Left colon (tissue), 2 donors: Measurements from ENCODE around the gene CIRBP. TPM values are rescaled to one million over a fixed set of nuclear protein-coding genes. Genes with fewer than 3 reads are reported as not detected.

Experiments
- ATAC-seq: fragments of 200-7000 bp; cut with Tn5 transposase; one replicate; pipeline ENCODE4 v1.9.1; 2020; ENCODE audit warnings: mild to moderate bottlenecking, moderate library complexity
- DNase-seq, 2 donors: peaks; one replicate each; pipeline ENCODE4 v3.0.0-alpha.2; 2020
- intact Hi-C, 2 donors: fragments of 100-400 bp; cut with DNase I in 1 of 2; cut with micrococcal nuclease in 1 of 2; formaldehyde crosslinking; loops; one replicate each; pipeline versions ENCODE4 v1.11.2 to v1.14.0; 2022; cut with DNase I, micrococcal nuclease
- total RNA-seq, 2 donors: library from RNA; stranded (reverse); fragmentation: NEBNext Ultra II Directional; extraction: Animal tissue kit (Norgen Biotek cat#: 25700); gene quantifications; one replicate each; pipeline ENCODE4 v1.2.1, GENCODE V29; 2021
- donor health status: DM: no; HTN: no; CAD: no.
- donor health status: DM: yes; HTN: yes; CAD: no.

CIRBP gene
- total RNA-seq, 2 donors from 2014 or later, result 220 to 267 TPM

- DNase-seq, result no peak
- ATAC-seq, result no peak
- intact Hi-C loops, result no loop called here
These were observed 3.5 kb downstream of the CIRBP start for GRCh38 chr19:1272423-1273262.

DNA sequence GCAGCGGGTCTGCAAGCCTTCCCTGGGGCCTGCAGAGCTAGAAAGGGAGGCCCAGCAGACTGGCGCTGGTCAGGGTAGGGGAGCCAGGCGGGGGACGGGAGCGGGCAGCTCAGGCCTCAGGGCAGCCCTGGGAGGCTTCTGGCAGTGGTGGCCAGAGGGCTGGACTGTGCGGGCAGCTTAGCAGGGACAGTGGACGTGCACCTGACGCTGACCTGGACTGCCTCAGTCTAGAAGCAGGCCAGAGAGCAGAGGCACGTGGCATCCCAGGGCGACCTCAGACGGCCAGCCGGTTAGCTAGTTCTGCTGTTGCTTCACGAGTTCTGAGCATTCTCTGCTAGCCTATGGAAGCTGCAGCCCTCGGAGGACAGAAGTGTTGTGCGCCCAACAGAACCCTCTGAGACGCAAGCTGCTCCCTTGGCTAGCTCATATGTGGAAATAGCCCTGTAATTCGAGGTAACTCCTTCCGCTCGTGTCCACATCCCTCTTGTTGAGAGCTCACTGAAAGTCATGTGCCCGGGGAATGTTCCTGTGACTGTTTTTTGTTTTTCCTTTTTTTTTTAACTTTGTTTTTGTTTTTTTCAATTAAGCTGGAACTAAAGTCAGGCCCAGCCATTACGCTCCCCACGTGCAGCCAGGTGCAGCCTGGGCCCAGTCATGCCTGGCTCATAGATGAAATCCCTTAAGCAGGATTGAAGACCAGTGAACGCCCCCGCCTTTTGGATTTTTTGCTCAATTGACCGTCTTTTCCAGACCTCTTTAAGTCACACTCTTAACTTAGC, 4.3 kb downstream of the CIRBP start:
- ATAC-seq (no peak), DNase-seq (no peak)
- intact Hi-C loops, result no loop called here

- no peak for ATAC-seq
- DNase-seq, result peak in 1 of 2 donors; percentile 34
These were observed 5.1 kb downstream of the CIRBP start for GRCh38 chr19:1274081-1274851.

GRCh38 chr19:1274852-1275259, 5.7 kb downstream of the CIRBP start:
- ATAC-seq, result no peak
- intact Hi-C loops, result no loop called here
- peak in 1 of 2 donors; percentile 41 for DNase-seq

More at GRCh38 chr19:1274081-1274851, 5.1 kb downstream of the CIRBP start:
- intact Hi-C loops, result no loop called here

DNA sequence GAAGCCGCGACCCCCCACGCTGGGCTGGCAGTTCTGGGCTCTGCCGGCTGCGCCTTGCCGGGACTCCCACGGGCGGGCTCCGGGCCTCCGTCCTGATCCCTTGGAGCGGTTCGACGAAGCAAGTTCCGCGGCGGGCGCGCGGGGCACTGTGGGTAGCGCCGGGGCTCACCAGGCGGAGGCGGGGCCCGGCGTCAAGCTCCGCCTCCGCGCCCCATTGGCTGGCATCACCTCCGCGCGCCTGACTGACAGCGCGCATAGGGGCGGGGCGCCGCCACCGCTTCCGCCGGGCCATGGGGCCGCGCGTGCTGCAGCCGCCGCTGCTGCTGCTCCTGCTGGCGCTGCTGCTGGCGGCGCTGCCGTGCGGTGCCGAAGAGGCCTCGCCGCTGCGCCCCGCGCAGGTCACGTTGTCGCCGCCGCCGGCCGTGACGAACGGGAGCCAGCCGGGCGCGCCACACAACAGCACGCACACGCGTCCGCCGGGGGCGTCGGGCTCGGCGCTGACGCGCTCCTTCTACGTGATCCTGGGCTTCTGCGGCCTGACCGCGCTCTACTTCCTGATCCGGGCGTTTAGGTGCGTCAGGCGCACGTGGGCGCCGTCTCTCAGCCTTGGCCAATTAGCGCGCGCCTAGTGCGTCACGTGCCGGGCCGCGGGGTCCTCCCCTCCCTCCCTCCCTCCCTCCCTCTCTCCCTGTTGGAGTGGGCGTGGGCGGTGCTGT, 6.3 kb downstream of the CIRBP start, which contains the start of gene FAM174C:
Gene FAM174C (plus strand): TSS at position 271 of the 716 bp plus-strand sequence. CDS start 20 bp downstream, at position 291.
- ATAC-seq (peak; percentile 73), DNase-seq (peak; percentile 96 to 98)
- intact Hi-C loops, result no loop called here

- no peak for ATAC-seq
- intact Hi-C loops, result no loop called here
These were observed 7.0 kb downstream of the CIRBP start for GRCh38 chr19:1275976-1276627.

GRCh38 chr19:1276628-1277022, 7.5 kb downstream of the CIRBP start:
- ATAC-seq, result peak; percentile 55
- peak; percentile 72 to 79 for DNase-seq
- intact Hi-C loops, result no loop called here

More at GRCh38 chr19:1275976-1276627, 7.0 kb downstream of the CIRBP start:
- DNase-seq, result no peak

DNA sequence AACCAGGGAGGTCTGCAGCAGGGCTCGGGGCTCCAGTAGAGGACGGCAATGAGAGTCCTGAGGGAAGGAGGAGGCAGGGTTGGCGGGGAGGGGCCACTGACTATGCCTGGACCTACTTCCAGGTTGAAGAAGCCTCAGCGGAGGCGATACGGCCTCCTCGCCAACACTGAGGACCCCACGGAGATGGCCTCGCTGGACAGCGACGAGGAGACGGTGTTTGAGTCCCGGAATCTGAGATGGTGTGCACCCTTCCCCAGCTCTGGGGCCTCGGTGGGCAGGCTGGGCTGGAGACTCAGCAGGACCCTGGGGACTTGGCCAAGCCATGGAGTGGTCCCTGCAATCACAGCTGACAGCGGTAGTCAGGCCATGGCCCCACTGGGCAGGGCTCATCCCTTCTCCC, 7.9 kb downstream of the CIRBP start:
- DNase-seq (peak in 1 of 2 donors; percentile 41), ATAC-seq (no peak)
- intact Hi-C loops, result no loop called here

DNA sequence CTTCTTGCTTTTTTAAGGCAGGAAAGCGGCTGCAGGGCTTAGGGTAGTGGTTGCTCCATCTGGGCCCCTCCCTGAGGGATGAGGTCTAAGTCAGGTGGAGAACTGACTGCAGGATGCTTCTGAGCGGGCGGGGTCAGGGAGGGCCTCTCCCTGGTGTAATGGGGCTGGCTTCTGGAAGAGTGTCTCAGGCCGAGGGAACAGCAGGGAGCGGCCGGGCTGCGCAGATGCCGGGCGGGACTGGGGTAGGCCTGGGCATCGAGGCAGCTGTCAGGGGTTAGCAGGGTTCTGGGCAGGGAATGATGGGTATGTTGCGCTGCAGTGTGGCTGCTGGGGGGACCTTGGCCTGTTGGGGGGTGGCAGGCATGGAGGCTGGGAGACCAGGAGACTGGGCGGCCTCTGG, 8.9 kb downstream of the CIRBP start:
- ATAC-seq, result no peak
- intact Hi-C loops, result no loop called here

GRCh38 chr19:1278713-1279660, 9.9 kb downstream of the CIRBP start:
- intact Hi-C loops, result no loop called here
- no peak for DNase-seq

More for the DNA sequence above, 8.9 kb downstream of the CIRBP start:
- no peak for DNase-seq

DNA sequence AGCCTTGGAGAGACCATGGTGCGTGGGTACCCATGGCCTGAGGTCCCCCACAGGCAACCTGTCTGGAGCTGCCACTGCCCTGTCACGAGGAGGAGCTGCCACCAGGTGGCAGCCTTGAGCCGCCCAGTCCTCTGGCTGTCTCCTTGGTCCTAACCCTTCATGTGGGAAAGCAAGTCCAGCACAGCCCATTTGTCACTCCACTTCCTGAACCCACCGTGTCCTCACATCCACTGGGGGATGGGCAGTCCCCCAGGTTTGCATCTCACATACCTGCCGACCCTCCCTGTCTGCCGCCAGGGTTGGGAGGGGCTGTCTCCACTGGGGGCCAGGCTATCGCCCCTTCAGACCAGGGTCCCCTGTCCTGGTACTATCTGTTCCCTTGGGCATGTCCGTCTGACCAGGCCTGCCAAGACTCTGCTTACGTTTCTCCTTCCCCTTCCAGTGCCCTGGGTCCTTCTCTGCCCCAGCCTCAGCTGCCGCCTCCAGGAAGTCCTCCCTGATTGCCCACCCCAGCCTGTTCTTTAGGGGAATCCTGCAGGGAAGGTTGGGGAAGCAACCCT, 10.7 kb downstream of the CIRBP start:
- ATAC-seq (peak; percentile 11), DNase-seq (peak; percentile 70 to 88)
- intact Hi-C loops, result no loop called here

More at GRCh38 chr19:1278713-1279660, 9.9 kb downstream of the CIRBP start:
- no peak for ATAC-seq

GRCh38 chr19:1280636-1281568, 11.8 kb downstream of the CIRBP start:
- DNase-seq, result no peak

DNA sequence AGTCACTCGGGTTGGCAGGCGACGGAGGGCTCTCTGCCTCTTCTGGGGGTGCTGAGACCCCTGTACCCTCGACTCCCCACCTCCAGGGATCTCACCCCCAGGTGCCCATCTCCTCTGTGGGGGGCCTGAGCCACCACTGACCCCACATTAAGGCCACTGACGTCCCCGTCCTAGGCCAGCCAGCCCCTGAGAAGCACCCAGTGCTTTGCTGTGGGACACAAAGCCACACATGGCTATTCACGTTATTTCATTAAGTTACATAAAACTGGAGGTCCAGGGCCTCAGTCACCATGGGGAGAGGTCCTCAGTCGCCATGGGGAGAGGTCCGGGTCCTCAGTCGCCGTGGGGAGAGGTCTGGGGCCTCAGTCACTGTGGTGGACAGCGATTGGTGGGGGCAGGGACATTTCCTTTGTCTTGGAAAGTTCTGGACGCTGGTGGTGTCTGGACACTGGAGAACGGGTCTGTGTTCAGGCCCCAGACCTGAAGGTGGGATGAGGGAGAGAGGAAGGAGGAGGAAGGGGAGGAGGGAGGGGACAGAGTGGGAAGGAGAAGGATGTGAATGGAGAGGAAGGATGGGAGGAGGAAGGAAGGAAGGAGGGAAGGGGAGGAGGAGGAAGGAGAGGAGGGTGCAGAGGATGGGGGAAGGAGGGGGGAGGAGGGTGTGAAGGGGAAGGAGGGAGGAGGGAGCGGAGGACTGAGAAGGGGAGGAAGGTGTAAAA, 12.6 kb downstream of the CIRBP start:
- intact Hi-C loops, result no loop called here
- ATAC-seq, result no peak
- no peak for DNase-seq

More at GRCh38 chr19:1280636-1281568, 11.8 kb downstream of the CIRBP start:
- intact Hi-C loops, result no loop called here
- ATAC-seq, result no peak

GRCh38 chr19:1282588-1283206, 13.6 kb downstream of the CIRBP start:
- DNase-seq (no peak), ATAC-seq (no peak)
- intact Hi-C loops, result no loop called here
